ENCODE data around the gene MGRN1. TPM values are rescaled to one million over a fixed set of nuclear protein-coding genes. Genes with fewer than 3 reads are reported as not detected.
A peak's percentile ranks its signal among the peaks of the same experiment; 100 is the strongest.

The MGRN1 gene
- total RNA-seq, 1 experiment from 2014 or later: 105 TPM

DNA sequence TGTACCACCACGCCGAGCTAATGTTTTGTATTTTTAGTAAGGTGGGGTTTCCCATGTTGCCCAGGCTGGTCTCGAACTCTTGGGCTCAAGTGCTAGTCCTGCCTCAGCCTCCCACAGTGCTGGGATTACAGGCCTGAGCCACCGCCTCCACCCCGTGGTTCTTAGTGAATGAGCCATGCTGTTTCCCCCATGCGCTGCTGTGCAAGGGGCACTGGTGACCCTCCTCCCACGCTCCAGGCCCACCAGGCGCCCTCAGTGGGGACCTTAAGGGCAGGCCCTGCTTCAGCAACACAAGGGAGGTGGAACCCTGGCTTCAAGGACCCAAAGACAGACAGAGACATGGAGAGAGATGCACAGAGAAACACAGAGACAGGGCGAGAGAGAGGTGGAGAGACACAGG lies 53.4 kb downstream of the MGRN1 start:
- H3K36me3 Mint-ChIP-seq (ENCODE audit: insufficient read depth, unreplicated experiment): peaks cover 74% of the 10 kb centered on the region
- H3K4me1 Mint-ChIP-seq (ENCODE audit: low read depth, unreplicated experiment): peaks cover 19% of the 10 kb centered on the region
- no TSS peak for BruUV-seq (replicated peaks)
- H3K4me3 Mint-ChIP-seq (ENCODE audit: low read depth, unreplicated experiment): no peak overlapping the region
- H3K27me3 Mint-ChIP-seq (ENCODE audit: unreplicated experiment): no peaks in the 10 kb centered on the region
- DNase-seq: no peak
- TF ChIP-seq, protein P1, sequence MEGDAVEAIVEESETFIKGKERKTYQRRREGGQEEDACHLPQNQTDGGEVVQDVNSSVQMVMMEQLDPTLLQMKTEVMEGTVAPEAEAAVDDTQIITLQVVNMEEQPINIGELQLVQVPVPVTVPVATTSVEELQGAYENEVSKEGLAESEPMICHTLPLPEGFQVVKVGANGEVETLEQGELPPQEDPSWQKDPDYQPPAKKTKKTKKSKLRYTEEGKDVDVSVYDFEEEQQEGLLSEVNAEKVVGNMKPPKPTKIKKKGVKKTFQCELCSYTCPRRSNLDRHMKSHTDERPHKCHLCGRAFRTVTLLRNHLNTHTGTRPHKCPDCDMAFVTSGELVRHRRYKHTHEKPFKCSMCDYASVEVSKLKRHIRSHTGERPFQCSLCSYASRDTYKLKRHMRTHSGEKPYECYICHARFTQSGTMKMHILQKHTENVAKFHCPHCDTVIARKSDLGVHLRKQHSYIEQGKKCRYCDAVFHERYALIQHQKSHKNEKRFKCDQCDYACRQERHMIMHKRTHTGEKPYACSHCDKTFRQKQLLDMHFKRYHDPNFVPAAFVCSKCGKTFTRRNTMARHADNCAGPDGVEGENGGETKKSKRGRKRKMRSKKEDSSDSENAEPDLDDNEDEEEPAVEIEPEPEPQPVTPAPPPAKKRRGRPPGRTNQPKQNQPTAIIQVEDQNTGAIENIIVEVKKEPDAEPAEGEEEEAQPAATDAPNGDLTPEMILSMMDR (IDR thresholded peaks at IDR 0.05; ENCODE audit: unreplicated experiment): no peak
- intact Hi-C loops (cut with micrococcal nuclease; ENCODE audit: unreplicated experiment): no loop called here
- no peaks in the 10 kb centered on the region for H3K9me3 Mint-ChIP-seq (ENCODE audit: low read depth, unreplicated experiment)
- CTCF ChIA-PET: no interaction called here
- no peak overlapping the region for H3K27ac Mint-ChIP-seq (ENCODE audit: unreplicated experiment)

DNA sequence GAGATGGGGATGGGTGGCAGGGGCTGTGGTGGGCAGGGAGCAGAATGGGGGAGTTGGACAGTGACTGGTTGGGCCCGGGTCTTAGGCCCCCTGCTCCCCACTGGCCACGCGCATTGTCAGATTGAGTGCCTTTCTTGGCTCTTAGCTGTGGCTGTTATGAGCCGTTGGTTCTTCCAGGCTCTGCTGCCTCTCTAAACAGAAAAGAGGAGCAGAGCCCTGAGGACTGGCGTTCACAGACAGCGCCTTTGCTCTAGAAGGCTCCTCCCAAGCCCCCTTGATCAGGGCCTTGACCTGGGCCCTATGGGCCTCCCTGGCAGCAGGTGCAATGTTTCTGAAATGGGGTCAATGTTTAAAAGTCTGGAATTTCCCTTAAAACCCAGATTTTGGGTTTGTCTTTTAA lies 54.0 kb downstream of the MGRN1 start:
- Mint-ChIP-seq H3K27ac (ENCODE audit: unreplicated experiment) (no peak overlapping the region), H3K9me3 (ENCODE audit: low read depth, unreplicated experiment) (no peaks in the 10 kb centered on the region), H3K4me1 (ENCODE audit: low read depth, unreplicated experiment) (peaks cover 19% of the 10 kb centered on the region), H3K4me3 (ENCODE audit: low read depth, unreplicated experiment) (peak overlapping the region; percentile 63), H3K27me3 (ENCODE audit: unreplicated experiment) (no peaks in the 10 kb centered on the region), H3K36me3 (ENCODE audit: insufficient read depth, unreplicated experiment) (peaks cover 75% of the 10 kb centered on the region)
- no TSS peak for BruUV-seq (replicated peaks)
- no peak for DNase-seq
- TF ChIP-seq, protein P1 (IDR thresholded peaks at IDR 0.05; ENCODE audit: unreplicated experiment): no peak
- CTCF ChIA-PET: no interaction called here
- intact Hi-C loops (cut with micrococcal nuclease; ENCODE audit: unreplicated experiment): no loop called here

DNA sequence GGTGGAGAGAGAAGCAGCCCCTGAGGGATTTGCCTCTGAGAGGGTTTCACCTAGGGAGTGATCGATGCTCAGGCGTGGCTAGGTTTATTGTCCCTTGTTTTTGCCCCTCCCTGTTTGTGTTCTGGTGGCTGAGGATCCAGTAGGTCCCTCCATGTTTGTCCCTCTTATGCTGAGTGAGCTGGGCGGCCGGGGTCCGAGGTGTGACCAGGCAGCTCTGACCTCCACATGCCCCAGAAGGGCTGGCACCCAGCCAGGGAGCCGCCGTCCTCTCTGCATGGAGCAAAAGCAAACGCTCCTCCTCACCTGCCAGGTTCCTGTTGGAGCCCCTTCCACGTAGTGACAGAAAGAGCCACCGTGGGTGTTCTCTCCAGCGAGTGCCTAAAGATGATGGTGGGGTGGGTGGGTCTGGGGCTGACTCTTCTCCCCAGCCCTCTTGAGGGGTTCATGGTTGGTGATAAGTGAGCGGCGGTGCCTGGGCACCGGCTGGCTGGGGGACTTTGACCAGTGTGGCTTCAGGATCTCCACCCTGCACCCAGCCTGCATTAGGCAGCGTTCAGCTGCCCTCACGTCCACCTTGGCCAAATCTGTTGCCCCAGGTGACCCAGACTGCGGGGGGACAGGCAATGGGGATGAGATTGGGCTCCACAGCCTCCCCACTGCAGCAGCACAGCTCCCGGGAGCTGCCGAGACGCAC lies 54.7 kb downstream of the MGRN1 start:
- Mint-ChIP-seq H3K27me3 (ENCODE audit: unreplicated experiment) (no peaks in the 10 kb centered on the region), H3K4me1 (ENCODE audit: low read depth, unreplicated experiment) (peaks cover 19% of the 10 kb centered on the region), H3K9me3 (ENCODE audit: low read depth, unreplicated experiment) (no peaks in the 10 kb centered on the region), H3K36me3 (ENCODE audit: insufficient read depth, unreplicated experiment) (peaks cover 75% of the 10 kb centered on the region), H3K4me3 (ENCODE audit: low read depth, unreplicated experiment) (peak overlapping the region; percentile 63), H3K27ac (ENCODE audit: unreplicated experiment) (peak overlapping the region; percentile 74)
- CTCF ChIA-PET: no interaction called here
- no TSS peak for BruUV-seq (replicated peaks)
- DNase-seq: peak; percentile 75
- TF ChIP-seq, protein P1 (IDR thresholded peaks at IDR 0.05; ENCODE audit: unreplicated experiment): no peak
- intact Hi-C loops (cut with micrococcal nuclease; ENCODE audit: unreplicated experiment): no loop called here

DNA sequence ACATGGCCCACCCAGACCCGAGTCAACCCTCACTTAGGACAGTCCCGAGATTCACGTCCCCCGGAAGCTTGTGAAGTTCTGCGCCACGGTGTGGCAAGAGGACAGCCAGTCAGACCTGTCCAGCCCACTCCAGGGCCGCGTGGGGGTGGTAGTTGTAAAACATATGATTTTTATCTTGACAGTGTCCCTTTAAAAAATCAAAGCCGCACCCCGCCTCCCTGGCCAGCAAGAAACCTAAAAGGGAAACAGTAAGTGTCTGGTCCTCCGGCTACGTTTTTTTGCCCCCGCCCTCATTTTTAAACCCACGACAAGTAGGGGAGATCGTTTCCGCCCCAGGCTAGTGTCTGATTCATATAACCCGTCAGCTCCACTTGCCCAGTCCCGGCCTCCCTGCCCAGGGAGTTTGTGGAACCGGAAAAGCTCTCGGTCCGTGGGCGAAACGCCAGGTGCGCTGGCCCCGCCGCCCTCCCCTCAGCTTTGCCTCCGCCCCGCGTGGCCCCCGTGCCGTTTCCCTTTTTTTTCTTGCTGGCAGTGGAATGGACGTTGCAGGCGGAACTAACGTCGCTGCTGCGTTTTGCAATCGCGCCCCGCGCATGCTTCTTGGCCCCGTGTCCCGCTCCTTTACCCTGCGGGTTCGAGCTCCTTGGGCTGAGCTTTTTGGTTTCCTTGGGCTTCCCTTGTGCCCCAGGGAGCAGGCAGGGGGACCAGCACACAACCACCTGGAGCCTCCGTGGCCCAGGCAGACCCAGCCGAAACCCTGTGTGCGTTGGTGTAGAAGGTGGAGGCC lies 55.4 kb downstream of the MGRN1 start:
- CTCF ChIA-PET: interaction anchor here (0.8 kb wide), 1 partner anchor 30 kb away, joined by 3 read pairs; no protein-coding TSS in a partner anchor
- Mint-ChIP-seq H3K36me3 (ENCODE audit: insufficient read depth, unreplicated experiment) (peaks cover 81% of the 10 kb centered on the region), H3K4me1 (ENCODE audit: low read depth, unreplicated experiment) (peaks cover 19% of the 10 kb centered on the region), H3K9me3 (ENCODE audit: low read depth, unreplicated experiment) (no peaks in the 10 kb centered on the region), H3K27ac (ENCODE audit: unreplicated experiment) (peak overlapping the region; percentile 74), H3K27me3 (ENCODE audit: unreplicated experiment) (no peaks in the 10 kb centered on the region), H3K4me3 (ENCODE audit: low read depth, unreplicated experiment) (peak overlapping the region; percentile 63)
- TF ChIP-seq, protein P1 (IDR thresholded peaks at IDR 0.05; ENCODE audit: unreplicated experiment): no peak
- TSS peak; percentile 34 for BruUV-seq (replicated peaks)
- intact Hi-C loops (cut with micrococcal nuclease; ENCODE audit: unreplicated experiment): no loop called here
- peak; percentile 71 for DNase-seq
